Measurements from ENCODE around the gene FCRL3. TPM values are rescaled to one million over a fixed set of nuclear protein-coding genes. Genes with fewer than 3 reads are reported as not detected.

FCRL3 gene
- total and polyA plus RNA-seq, 9 donors: 0.04 to 0.19 (median 0.08) TPM; not detected in 5

- DNase-seq: no peak
- Histone ChIP-seq H3K4me1 (ENCODE audit: control insufficient read depth, insufficient read depth, low read length) (no peaks in the 10 kb centered on the region), H3K4me3 (ENCODE audit: low read length) (no peak overlapping the region), H3K9me3 (replicated peaks; ENCODE audit: control insufficient read depth, low read depth, low read length) (no peaks in the 10 kb centered on the region), H3K27me3 (ENCODE audit: control insufficient read depth, insufficient read depth, low read length) (no peaks in the 10 kb centered on the region), H3K27ac (ENCODE audit: low read length) (no peak overlapping the region), H3K36me3 (ENCODE audit: control insufficient read depth, insufficient read depth, low read length) (no peaks in the 10 kb centered on the region)
- WGBS (ENCODE audit: insufficient coverage): 78% methylated on average over 5 of the region's 5 CpGs
Measured at GRCh38 chr1:157715736-157716135, 15.2 kb upstream of the FCRL3 start.

GRCh38 chr1:157711802-157712201 lies 11.2 kb upstream of the FCRL3 start:
- Histone ChIP-seq H3K9me3 (replicated peaks; ENCODE audit: control insufficient read depth, low read depth, low read length) (no peaks in the 10 kb centered on the region), H3K4me1 (ENCODE audit: control insufficient read depth, insufficient read depth, low read length) (no peaks in the 10 kb centered on the region), H3K27ac (ENCODE audit: low read length) (no peak overlapping the region), H3K36me3 (ENCODE audit: control insufficient read depth, insufficient read depth, low read length) (no peaks in the 10 kb centered on the region), H3K4me3 (ENCODE audit: low read length) (no peak overlapping the region), H3K27me3 (ENCODE audit: control insufficient read depth, insufficient read depth, low read length) (no peaks in the 10 kb centered on the region)
- no peak for DNase-seq

GRCh38 chr1:157704878-157705277 lies 4.3 kb upstream of the FCRL3 start:
- DNase-seq: no peak
- Histone ChIP-seq H3K4me3 (ENCODE audit: low read length) (no peak overlapping the region), H3K27me3 (ENCODE audit: control insufficient read depth, insufficient read depth, low read length) (peaks cover 2% of the 10 kb centered on the region), H3K9me3 (replicated peaks; ENCODE audit: control insufficient read depth, low read depth, low read length) (no peaks in the 10 kb centered on the region), H3K4me1 (ENCODE audit: control insufficient read depth, insufficient read depth, low read length) (no peaks in the 10 kb centered on the region), H3K36me3 (ENCODE audit: control insufficient read depth, insufficient read depth, low read length) (no peaks in the 10 kb centered on the region), H3K27ac (ENCODE audit: low read length) (no peak overlapping the region)

GRCh38 chr1:157703981-157704380 lies 3.4 kb upstream of the FCRL3 start:
- no peak for DNase-seq
- no peaks in the 10 kb centered on the region for H3K4me1 ChIP-seq (ENCODE audit: control insufficient read depth, insufficient read depth, low read length)
- peaks cover 2% of the 10 kb centered on the region for H3K27me3 ChIP-seq (ENCODE audit: control insufficient read depth, insufficient read depth, low read length)
- no peaks in the 10 kb centered on the region for H3K36me3 ChIP-seq (ENCODE audit: control insufficient read depth, insufficient read depth, low read length)
- WGBS (ENCODE audit: insufficient coverage): 96% methylated on average over 2 of the region's 4 CpGs
- H3K9me3 ChIP-seq (replicated peaks; ENCODE audit: control insufficient read depth, low read depth, low read length): no peaks in the 10 kb centered on the region
- no peak overlapping the region for H3K4me3 ChIP-seq (ENCODE audit: low read length)
- no peak overlapping the region for H3K27ac ChIP-seq (ENCODE audit: low read length)

GRCh38 chr1:157702308-157702825 lies 1.8 kb upstream of the FCRL3 start:
- DNase-seq: no peak
- Histone ChIP-seq H3K27me3 (ENCODE audit: control insufficient read depth, insufficient read depth, low read length) (peaks cover 2% of the 10 kb centered on the region), H3K9me3 (replicated peaks; ENCODE audit: control insufficient read depth, low read depth, low read length) (no peaks in the 10 kb centered on the region), H3K36me3 (ENCODE audit: control insufficient read depth, insufficient read depth, low read length) (no peaks in the 10 kb centered on the region), H3K4me3 (ENCODE audit: low read length) (no peak overlapping the region), H3K4me1 (ENCODE audit: control insufficient read depth, insufficient read depth, low read length) (no peaks in the 10 kb centered on the region), H3K27ac (ENCODE audit: low read length) (no peak overlapping the region)
- no CpG with 5 or more reads among the region's 5 CpGs for WGBS (ENCODE audit: insufficient coverage)

- Histone ChIP-seq H3K4me3 (ENCODE audit: low read length) (no peak overlapping the region), H3K27ac (ENCODE audit: low read length) (no peak overlapping the region), H3K36me3 (ENCODE audit: control insufficient read depth, insufficient read depth, low read length) (no peaks in the 10 kb centered on the region), H3K27me3 (ENCODE audit: control insufficient read depth, insufficient read depth, low read length) (peaks cover 2% of the 10 kb centered on the region), H3K4me1 (ENCODE audit: control insufficient read depth, insufficient read depth, low read length) (no peaks in the 10 kb centered on the region), H3K9me3 (replicated peaks; ENCODE audit: control insufficient read depth, low read depth, low read length) (no peaks in the 10 kb centered on the region)
- no peak for DNase-seq
- WGBS (ENCODE audit: insufficient coverage): 92% methylated on average over 2 of the region's 5 CpGs
Measured at GRCh38 chr1:157700305-157700704, 264 bp downstream of the FCRL3 start.

- Histone ChIP-seq H3K4me3 (ENCODE audit: low read length) (no peak overlapping the region), H3K27ac (ENCODE audit: low read length) (no peak overlapping the region), H3K36me3 (ENCODE audit: control insufficient read depth, insufficient read depth, low read length) (no peaks in the 10 kb centered on the region), H3K9me3 (replicated peaks; ENCODE audit: control insufficient read depth, low read depth, low read length) (no peaks in the 10 kb centered on the region), H3K27me3 (ENCODE audit: control insufficient read depth, insufficient read depth, low read length) (peaks cover 2% of the 10 kb centered on the region), H3K4me1 (ENCODE audit: control insufficient read depth, insufficient read depth, low read length) (no peaks in the 10 kb centered on the region)
- no peak for DNase-seq
- 90% methylated on average over 2 of the region's 4 CpGs for WGBS (ENCODE audit: insufficient coverage)
Measured at GRCh38 chr1:157697781-157698569, 2.6 kb downstream of the FCRL3 start.

- no peaks in the 10 kb centered on the region for H3K4me1 ChIP-seq (ENCODE audit: control insufficient read depth, insufficient read depth, low read length)
- H3K27ac ChIP-seq (ENCODE audit: low read length): no peak overlapping the region
- no peak for DNase-seq
- H3K4me3 ChIP-seq (ENCODE audit: low read length): no peak overlapping the region
- peaks cover 2% of the 10 kb centered on the region for H3K27me3 ChIP-seq (ENCODE audit: control insufficient read depth, insufficient read depth, low read length)
- H3K9me3 ChIP-seq (replicated peaks; ENCODE audit: control insufficient read depth, low read depth, low read length): no peaks in the 10 kb centered on the region
- 59% methylated on average over 3 of the region's 4 CpGs for WGBS (ENCODE audit: insufficient coverage)
- no peaks in the 10 kb centered on the region for H3K36me3 ChIP-seq (ENCODE audit: control insufficient read depth, insufficient read depth, low read length)
Measured at GRCh38 chr1:157696966-157697628, 3.5 kb downstream of the FCRL3 start.

GRCh38 chr1:157695417-157695816 lies 5.2 kb downstream of the FCRL3 start:
- Histone ChIP-seq H3K27ac (ENCODE audit: low read length) (no peak overlapping the region), H3K36me3 (ENCODE audit: control insufficient read depth, insufficient read depth, low read length) (no peaks in the 10 kb centered on the region), H3K9me3 (replicated peaks; ENCODE audit: control insufficient read depth, low read depth, low read length) (no peaks in the 10 kb centered on the region), H3K4me1 (ENCODE audit: control insufficient read depth, insufficient read depth, low read length) (no peaks in the 10 kb centered on the region), H3K4me3 (ENCODE audit: low read length) (no peak overlapping the region), H3K27me3 (ENCODE audit: control insufficient read depth, insufficient read depth, low read length) (peaks cover 2% of the 10 kb centered on the region)
- WGBS (ENCODE audit: insufficient coverage): no CpG with 5 or more reads among the region's 4 CpGs
- no peak for DNase-seq

GRCh38 chr1:157691285-157691920 lies 9.2 kb downstream of the FCRL3 start:
- peak; percentile 41 for DNase-seq
- no peaks in the 10 kb centered on the region for H3K27me3 ChIP-seq (ENCODE audit: control insufficient read depth, insufficient read depth, low read length)
- H3K4me3 ChIP-seq (ENCODE audit: low read length): no peak overlapping the region
- no peaks in the 10 kb centered on the region for H3K9me3 ChIP-seq (replicated peaks; ENCODE audit: control insufficient read depth, low read depth, low read length)
- H3K4me1 ChIP-seq (ENCODE audit: control insufficient read depth, insufficient read depth, low read length): no peaks in the 10 kb centered on the region
- WGBS (ENCODE audit: insufficient coverage): 4% methylated on average over 2 of the region's 5 CpGs
- H3K36me3 ChIP-seq (ENCODE audit: control insufficient read depth, insufficient read depth, low read length): no peaks in the 10 kb centered on the region
- no peak overlapping the region for H3K27ac ChIP-seq (ENCODE audit: low read length)
